ENCODE results near the gene CYSLTR2. TPM values are rescaled to one million over a fixed set of nuclear protein-coding genes. Genes with fewer than 3 reads are reported as not detected.

CYSLTR2 gene
- total and polyA plus RNA-seq, 2 donors from 2014 or later: 1.2 to 1.4 TPM

- Histone ChIP-seq H3K4me3 (ENCODE audit: low read length in 3 of 3) (no peak overlapping the region), H3K9ac (ENCODE audit: low read length in 3 of 3) (no peak overlapping the region), H3K36me3 (ENCODE audit: control insufficient read depth in 2 of 3, insufficient read depth in 3 of 3, low read length in 3 of 3) (no peaks in the 10 kb centered on the region), H3K27me3 (ENCODE audit: control insufficient read depth, insufficient read depth, low read length) (no peaks in the 10 kb centered on the region), H3K4me1 (ENCODE audit: control insufficient read depth in 2 of 3, insufficient read depth in 2 of 3, low read depth in 1 of 3, low read length in 3 of 3) (no peaks in the 10 kb centered on the region), H3K27ac (ENCODE audit: low read depth in 2 of 2, low read length in 2 of 2) (no peak overlapping the region), H3K9me3 (ENCODE audit: control insufficient read depth in 2 of 3, insufficient read depth in 1 of 3, low read length in 3 of 3) (no peaks in the 10 kb centered on the region)
- intact Hi-C loops (cut with DNase I): no loop called here
- FAIRE-seq (no peak), DNase-seq (peak in 3 of 5 donors; percentile 31 to 86 (median 57))
- TF ChIP-seq CTCF (IDR thresholded peaks at IDR 0.05; ENCODE audit: borderline replicate concordance, extremely low read depth, insufficient read depth): no peak
Measured at GRCh38 chr13:48727241-48728011, 73.7 kb downstream of the CYSLTR2 start.

GRCh38 chr13:48728226-48728625 is 74.5 kb downstream of the CYSLTR2 start:
- no peak for FAIRE-seq
- Histone ChIP-seq H3K27me3 (ENCODE audit: control insufficient read depth, insufficient read depth, low read length) (no peaks in the 10 kb centered on the region), H3K9me3 (ENCODE audit: control insufficient read depth in 2 of 3, insufficient read depth in 1 of 3, low read length in 3 of 3) (no peaks in the 10 kb centered on the region), H3K36me3 (ENCODE audit: control insufficient read depth in 2 of 3, insufficient read depth in 3 of 3, low read length in 3 of 3) (no peaks in the 10 kb centered on the region), H3K9ac (ENCODE audit: low read length in 3 of 3) (no peak overlapping the region), H3K27ac (ENCODE audit: low read depth in 2 of 2, low read length in 2 of 2) (no peak overlapping the region), H3K4me1 (ENCODE audit: control insufficient read depth in 2 of 3, insufficient read depth in 2 of 3, low read depth in 1 of 3, low read length in 3 of 3) (no peaks in the 10 kb centered on the region), H3K4me3 (ENCODE audit: low read length in 3 of 3) (no peak overlapping the region)
- no peak for TF ChIP-seq CTCF (IDR thresholded peaks at IDR 0.05; ENCODE audit: borderline replicate concordance, extremely low read depth, insufficient read depth)
- intact Hi-C loops (cut with DNase I): no loop called here
- DNase-seq: no peak

GRCh38 chr13:48728876-48729275 is 75.1 kb downstream of the CYSLTR2 start:
- Histone ChIP-seq H3K27ac (ENCODE audit: low read depth in 2 of 2, low read length in 2 of 2) (no peak overlapping the region), H3K4me1 (ENCODE audit: control insufficient read depth in 2 of 3, insufficient read depth in 2 of 3, low read depth in 1 of 3, low read length in 3 of 3) (no peaks in the 10 kb centered on the region), H3K36me3 (ENCODE audit: control insufficient read depth in 2 of 3, insufficient read depth in 3 of 3, low read length in 3 of 3) (no peaks in the 10 kb centered on the region), H3K4me3 (ENCODE audit: low read length in 3 of 3) (no peak overlapping the region), H3K9me3 (ENCODE audit: control insufficient read depth in 2 of 3, insufficient read depth in 1 of 3, low read length in 3 of 3) (no peaks in the 10 kb centered on the region), H3K27me3 (ENCODE audit: control insufficient read depth, insufficient read depth, low read length) (no peaks in the 10 kb centered on the region), H3K9ac (ENCODE audit: low read length in 3 of 3) (no peak overlapping the region)
- DNase-seq (no peak), FAIRE-seq (no peak)
- intact Hi-C loops (cut with DNase I): no loop called here
- no peak for TF ChIP-seq CTCF (IDR thresholded peaks at IDR 0.05; ENCODE audit: borderline replicate concordance, extremely low read depth, insufficient read depth)

All from kidney (tissue), 14 donors.